Measurements from ENCODE around the gene CCND1. TPM values are rescaled to one million over a fixed set of nuclear protein-coding genes. Genes with fewer than 3 reads are reported as not detected.

Gene CCND1
- total and polyA plus RNA-seq, 2 of the 8 experiments (the other 6 are each of a cell fraction or from before 2014, with no cell fraction given), result 64.5 to 170 TPM

DNA sequence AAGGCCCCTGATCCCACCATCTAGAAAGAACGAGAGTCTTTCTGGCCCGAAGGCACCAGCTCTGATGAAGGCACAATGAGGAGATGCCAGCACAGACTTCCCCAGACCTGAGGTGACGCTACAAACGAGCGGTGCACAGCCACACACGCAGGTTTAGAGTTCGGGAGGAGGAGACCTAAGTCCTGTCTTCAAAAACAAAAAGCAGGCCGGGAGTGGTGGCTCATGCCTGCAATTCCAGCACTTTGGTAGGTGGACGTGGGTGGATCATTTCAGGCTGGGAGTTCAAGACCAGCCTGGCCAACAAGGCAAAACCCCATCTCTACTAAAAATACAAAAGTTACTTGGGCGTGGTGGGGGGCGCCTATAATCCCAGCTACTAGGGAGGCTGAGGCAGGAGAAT lies 24.7 kb downstream of the CCND1 start:
- H3K4me1 ChIP-seq (replicated peaks in 1 of 4; ENCODE audit: control insufficient read depth in 3 of 4, insufficient read depth in 4 of 4, low read length in 3 of 4), result no peaks in the 10 kb centered on the region
- H3K9me3 ChIP-seq (ENCODE audit: insufficient read depth in 2 of 2, low read depth in 1 of 2, low read length in 1 of 2), result no peaks in the 10 kb centered on the region
- no peak overlapping the region for H2BK12ac ChIP-seq (ENCODE audit: low read depth, low read length)
- no peak overlapping the region for H3K9ac ChIP-seq (replicated peaks in 1 of 4; ENCODE audit: extremely low read depth in 1 of 4, low read depth in 3 of 4, low read length in 3 of 4)
- no peak overlapping the region for H3K4me2 ChIP-seq (ENCODE audit: insufficient read depth in 1 of 2, low read depth in 2 of 2, low read length in 2 of 2)
- no peak overlapping the region for H2BK120ac ChIP-seq (replicated peaks; ENCODE audit: low read depth, low read length)
- no peak overlapping the region for H3K4ac ChIP-seq (replicated peaks; ENCODE audit: insufficient read length, low read depth, low read length)
- WGBS, 2 experiments (ENCODE audit: extremely low coverage in 1 of 2, insufficient coverage in 1 of 2, insufficient read length in 1 of 2, insufficient replicate concordance in 2 of 2, low coverage in 1 of 2, low lambda C conversion rate in 2 of 2, missing lambda C conversion rate in 1 of 2), result 93% methylated on average over 11 of the region's 11 CpGs; no CpG with 5 or more reads in 1 of the 2 experiments
- H3K79me2 ChIP-seq (ENCODE audit: control insufficient read depth in 1 of 2, insufficient read depth in 2 of 2, low read length in 2 of 2), result no peaks in the 10 kb centered on the region
- ChIA-PET POLR2A (ENCODE audit: partially characterized antibody) (interaction anchor here (1.2 kb wide), 1 partner anchor 9 kb away, joined by 4 read pairs; no protein-coding TSS in a partner anchor), CTCF (ENCODE audit: partially characterized antibody) (interaction anchor here (0.6 to 1.6 kb wide), 5 partner anchors 9 to 552 kb away, joined by 3 to 7 read pairs (median 4); partner anchors contain the start of genes LTO1 and MYEOV)
- FAIRE-seq, result no peak
- H4K20me1 ChIP-seq (replicated peaks in 1 of 2; ENCODE audit: control insufficient read depth in 1 of 2, insufficient read depth in 2 of 2, low read length in 2 of 2), result peaks cover 0 to 2% of the 10 kb centered on the region in 2 experiments
- no peak overlapping the region for H4K91ac ChIP-seq (replicated peaks; ENCODE audit: insufficient read length, low read length)
- no peak overlapping the region for H2BK5ac ChIP-seq (ENCODE audit: low read depth, low read length)
- 0 out of 2 replicates have a peak, but pooled peaks cover 2% of the 10 kb centered on the region for H3K79me1 ChIP-seq (ENCODE audit: low read depth, low read length)
- H3K18ac ChIP-seq (ENCODE audit: extremely low read depth, low read length), result no peak overlapping the region
- H2AFZ ChIP-seq (ENCODE audit: low read length), result no peak overlapping the region
- H4K5ac ChIP-seq (ENCODE audit: insufficient read length, low read depth, low read length), result no peak overlapping the region
- no peak overlapping the region for H3K27ac ChIP-seq (ENCODE audit: low read depth, low read length)
- peaks cover 0 to 12% (median under 1%) of the 10 kb centered on the region in 4 experiments; a peak in 4 of 8 replicates for H3K36me3 ChIP-seq (ENCODE audit: control insufficient read depth in 2 of 4, insufficient read depth in 4 of 4, low read length in 3 of 4)
- no peak overlapping the region for H3K4me3 ChIP-seq (ENCODE audit: extremely low read depth in 1 of 4, insufficient read depth in 2 of 4, low read depth in 3 of 4, low read length in 4 of 4)
- H3K56ac ChIP-seq (replicated peaks; ENCODE audit: insufficient read length, low read depth, low read length), result no peak overlapping the region
- DNase-seq (ENCODE audit: low read depth in 1 of 2, low spot score in 2 of 2), result no peak
- no peaks in the 10 kb centered on the region for H3K23me2 ChIP-seq (ENCODE audit: low read depth, low read length)
- H3K14ac ChIP-seq (ENCODE audit: insufficient read length), result no peak overlapping the region
- H2BK20ac ChIP-seq (ENCODE audit: low read length), result no peak overlapping the region
- H3K23ac ChIP-seq (ENCODE audit: insufficient read length), result no peak overlapping the region
- no peak overlapping the region for H2BK15ac ChIP-seq (ENCODE audit: low read length)
- no peak overlapping the region for H4K8ac ChIP-seq (ENCODE audit: extremely low read depth, insufficient read depth, low read length)
- no peaks in the 10 kb centered on the region for H3K27me3 ChIP-seq (replicated peaks in 1 of 4; ENCODE audit: control insufficient read depth in 3 of 4, extremely low read depth in 1 of 4, insufficient read depth in 3 of 4, low read length in 3 of 4)
- no peak overlapping the region for H2AK5ac ChIP-seq (ENCODE audit: low read depth, low read length)
- no peak for TF ChIP-seq CHD2 (IDR thresholded peaks at IDR 0.05; ENCODE audit: low read length)
- TF ChIP-seq ATF2 (IDR thresholded peaks at IDR 0.05; ENCODE audit: low read length), result no peak
- TF ChIP-seq SAP30 (IDR thresholded peaks at IDR 0.05; ENCODE audit: insufficient read depth, insufficient replicate concordance, low read length), result no peak
- TF ChIP-seq RBBP5 (IDR thresholded peaks at IDR 0.05; ENCODE audit: borderline replicate concordance, low read depth, low read length), result no peak
- no peak for TF ChIP-seq CBX5 (IDR thresholded peaks at IDR 0.05; ENCODE audit: low read depth, low read length)
- TF ChIP-seq SUZ12 (IDR thresholded peaks at IDR 0.05; ENCODE audit: low read length), result no peak
- no peak for TF ChIP-seq SIN3A (conservative IDR thresholded peaks at IDR 0.05 in 1 of 2, IDR thresholded peaks at IDR 0.05 in 1 of 2; ENCODE audit: low read depth in 1 of 2, low read length in 2 of 2)
- TF ChIP-seq SIRT6 (IDR thresholded peaks at IDR 0.05; ENCODE audit: low read length), result no peak
- no peak for TF ChIP-seq ZNF274 (IDR thresholded peaks at IDR 0.05; ENCODE audit: borderline replicate concordance, extremely low read depth, low read length)
- TF ChIP-seq USF2 (IDR thresholded peaks at IDR 0.05; ENCODE audit: low read length), result no peak
- no peak for TF ChIP-seq EGR1 (IDR thresholded peaks at IDR 0.05; ENCODE audit: borderline replicate concordance, low read depth, low read length)

Measured in H1 (cell line).